ENCODE results near the gene TANGO2. TPM values are rescaled to one million over a fixed set of nuclear protein-coding genes. Genes with fewer than 3 reads are reported as not detected.

The TANGO2 gene
- total and polyA plus RNA-seq, 9 of the 15 experiments (the other 6 are each of a cell fraction or from before 2014, with no cell fraction given), result 15.5 to 94.9 (median 70.1) TPM

- TF ChIP-seq MTF1 (CRISPR knock-in tag; IDR thresholded peaks at IDR 0.05; ENCODE audit: borderline replicate concordance) (no peak), NR2F6 (CRISPR knock-in tag; IDR thresholded peaks at IDR 0.05) (no peak), PBX2 (CRISPR knock-in tag; IDR thresholded peaks at IDR 0.05; ENCODE audit: low read depth) (no peak), PBX2 (tag; conservative IDR thresholded peaks at IDR 0.05; ENCODE audit: low read depth) (no peak), ID3 (CRISPR knock-in tag; IDR thresholded peaks at IDR 0.05) (no peak), ID3 (tag; IDR thresholded peaks at IDR 0.05) (peak; percentile 81), HEY1 (CRISPR knock-in tag; IDR thresholded peaks at IDR 0.05; ENCODE audit: borderline replicate concordance) (no peak), EHMT2 (IDR thresholded peaks at IDR 0.05) (0 out of 2 replicates have a peak, but pooled peaks have one; percentile 2), GABPB2 (CRISPR knock-in tag; conservative IDR thresholded peaks at IDR 0.05) (no peak), MTA2 (IDR thresholded peaks at IDR 0.05; ENCODE audit: low read depth) (no peak), E2F6 (IDR thresholded peaks at IDR 0.05; ENCODE audit: borderline replicate concordance in 1 of 2, extremely low read depth in 1 of 2, insufficient read depth in 1 of 2, insufficient read length in 1 of 2, low read depth in 1 of 2, low read length in 1 of 2, poor library complexity in 1 of 2, severe bottlenecking in 1 of 2) (peak; percentile 4 to 33), ZNF121 (CRISPR knock-in tag; conservative IDR thresholded peaks at IDR 0.05) (no peak), WHSC1 (IDR thresholded peaks at IDR 0.05; ENCODE audit: low read length) (no peak), SIRT6 (IDR thresholded peaks at IDR 0.05; ENCODE audit: low read depth, low read length) (no peak), MTA1 (IDR thresholded peaks at IDR 0.05; ENCODE audit: borderline replicate concordance) (0 out of 2 replicates have a peak, but pooled peaks have one; percentile 30), MCM3 (IDR thresholded peaks at IDR 0.05) (no peak), CBX8 (IDR thresholded peaks at IDR 0.05; ENCODE audit: borderline replicate concordance, extremely low read depth, low read depth, low read length, poor library complexity, severe bottlenecking) (no peak), MLLT1 (IDR thresholded peaks at IDR 0.05) (no peak), DLX4 (CRISPR knock-in tag; IDR thresholded peaks at IDR 0.05) (no peak), TCF7L2 (IDR thresholded peaks at IDR 0.05; ENCODE audit: low read depth, low read length) (no peak), FOXK2 (conservative IDR thresholded peaks at IDR 0.05 in 1 of 2, IDR thresholded peaks at IDR 0.05 in 1 of 2; ENCODE audit: low read depth in 2 of 2) (peak in 1 of 2 experiments; percentile 53; a peak in 3 of 4 replicates), EGR1 (conservative IDR thresholded peaks at IDR 0.05) (peak; percentile 84), OTX1 (CRISPR knock-in tag; IDR thresholded peaks at IDR 0.05) (no peak), ZNF57 (CRISPR knock-in tag; IDR thresholded peaks at IDR 0.05) (no peak)
These were observed 46.5 kb upstream of the TANGO2 start (continued) for GRCh38 chr22:19974268-19974861.

Data from K562 (cell line).